ENCODE measurements around the gene ROR1. TPM values are rescaled to one million over a fixed set of nuclear protein-coding genes. Genes with fewer than 3 reads are reported as not detected.

The ROR1 gene
- polyA plus RNA-seq, 1 of the 3 experiments (the other 2 are of a cell fraction), result 4.0 TPM

DNA sequence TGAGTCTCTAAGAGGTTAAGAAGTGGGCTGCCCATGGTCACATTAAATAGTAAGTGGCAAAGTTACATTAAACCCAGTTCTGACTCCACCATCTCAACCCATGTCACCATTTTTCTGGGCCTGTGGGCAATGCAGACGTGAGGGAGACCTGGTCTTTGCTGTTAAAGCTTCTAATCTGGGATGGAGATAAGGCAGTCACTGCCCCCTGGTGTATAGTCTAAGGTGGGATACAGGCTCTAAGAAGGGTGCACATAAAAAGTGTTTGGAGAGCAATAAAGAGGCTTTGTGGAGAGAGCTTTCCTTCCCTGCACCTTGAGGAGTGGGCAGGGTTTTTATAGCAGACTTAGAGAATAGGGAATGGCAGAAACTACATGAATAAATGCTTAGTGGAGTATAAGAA is 141.3 kb downstream of the ROR1 start:
- Histone ChIP-seq H3K36me3 (replicated peaks in 1 of 2; ENCODE audit: control insufficient read depth in 1 of 2, insufficient read depth in 2 of 2, low read length in 1 of 2) (no peaks in the 10 kb centered on the region), H2AFZ (ENCODE audit: low read depth) (no peak overlapping the region), H3K27me3 (ENCODE audit: insufficient read depth) (no peaks in the 10 kb centered on the region), H3K79me2 (ENCODE audit: insufficient read depth) (no peaks in the 10 kb centered on the region), H3K9ac (no peak overlapping the region), H4K20me1 (ENCODE audit: insufficient read depth) (no peaks in the 10 kb centered on the region), H3K9me2 (no peaks in the 10 kb centered on the region), H3F3A (replicated peaks; ENCODE audit: insufficient read depth) (peaks cover 10% of the 10 kb centered on the region), H3K4me2 (no peak overlapping the region), H3K9me3 (no peaks in the 10 kb centered on the region), H3K4me1 (ENCODE audit: control insufficient read depth in 1 of 2, insufficient read depth in 2 of 2, low read depth in 1 of 2, low read length in 1 of 2) (peaks cover 0 to 27% of the 10 kb centered on the region in 2 experiments; a peak in 3 of 4 replicates), H3K27ac (ENCODE audit: low read depth in 2 of 2, low read length in 1 of 2) (no peak overlapping the region), H3K4me3 (ENCODE audit: low read depth in 2 of 2, low read length in 1 of 2) (no peak overlapping the region)
- TF ChIP-seq, protein P1, sequence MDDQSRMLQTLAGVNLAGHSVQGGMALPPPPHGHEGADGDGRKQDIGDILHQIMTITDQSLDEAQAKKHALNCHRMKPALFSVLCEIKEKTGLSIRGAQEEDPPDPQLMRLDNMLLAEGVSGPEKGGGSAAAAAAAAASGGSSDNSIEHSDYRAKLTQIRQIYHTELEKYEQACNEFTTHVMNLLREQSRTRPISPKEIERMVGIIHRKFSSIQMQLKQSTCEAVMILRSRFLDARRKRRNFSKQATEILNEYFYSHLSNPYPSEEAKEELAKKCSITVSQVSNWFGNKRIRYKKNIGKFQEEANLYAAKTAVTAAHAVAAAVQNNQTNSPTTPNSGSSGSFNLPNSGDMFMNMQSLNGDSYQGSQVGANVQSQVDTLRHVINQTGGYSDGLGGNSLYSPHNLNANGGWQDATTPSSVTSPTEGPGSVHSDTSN (IDR thresholded peaks at IDR 0.05), result no peak
- TF ChIP-seq EZH2phosphoT487 (IDR thresholded peaks at IDR 0.05; ENCODE audit: borderline replicate concordance, low read depth) (no peak), GABPA (IDR thresholded peaks at IDR 0.05; ENCODE audit: low read depth) (no peak), GATA2 (CRISPR knock-in tag; IDR thresholded peaks at IDR 0.05) (no peak), FOXM1 (IDR thresholded peaks at IDR 0.05; ENCODE audit: low read depth) (no peak), SMC3 (IDR thresholded peaks at IDR 0.05; ENCODE audit: low read depth, low read length) (peak; percentile 59), RAD21 (IDR thresholded peaks at IDR 0.05; ENCODE audit: low read length) (peak; percentile 67), MXI1 (IDR thresholded peaks at IDR 0.05; ENCODE audit: low read depth, low read length) (no peak), SIN3A (IDR thresholded peaks at IDR 0.05; ENCODE audit: borderline replicate concordance, low read depth, low read length) (no peak), TAF1 (IDR thresholded peaks at IDR 0.05; ENCODE audit: borderline replicate concordance, low read depth, low read length) (no peak)
- TF ChIP-seq, protein P2, sequence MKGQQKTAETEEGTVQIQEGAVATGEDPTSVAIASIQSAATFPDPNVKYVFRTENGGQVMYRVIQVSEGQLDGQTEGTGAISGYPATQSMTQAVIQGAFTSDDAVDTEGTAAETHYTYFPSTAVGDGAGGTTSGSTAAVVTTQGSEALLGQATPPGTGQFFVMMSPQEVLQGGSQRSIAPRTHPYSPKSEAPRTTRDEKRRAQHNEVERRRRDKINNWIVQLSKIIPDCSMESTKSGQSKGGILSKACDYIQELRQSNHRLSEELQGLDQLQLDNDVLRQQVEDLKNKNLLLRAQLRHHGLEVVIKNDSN (IDR thresholded peaks at IDR 0.05; ENCODE audit: borderline replicate concordance, low read depth), result no peak
- TF ChIP-seq, protein P3, sequence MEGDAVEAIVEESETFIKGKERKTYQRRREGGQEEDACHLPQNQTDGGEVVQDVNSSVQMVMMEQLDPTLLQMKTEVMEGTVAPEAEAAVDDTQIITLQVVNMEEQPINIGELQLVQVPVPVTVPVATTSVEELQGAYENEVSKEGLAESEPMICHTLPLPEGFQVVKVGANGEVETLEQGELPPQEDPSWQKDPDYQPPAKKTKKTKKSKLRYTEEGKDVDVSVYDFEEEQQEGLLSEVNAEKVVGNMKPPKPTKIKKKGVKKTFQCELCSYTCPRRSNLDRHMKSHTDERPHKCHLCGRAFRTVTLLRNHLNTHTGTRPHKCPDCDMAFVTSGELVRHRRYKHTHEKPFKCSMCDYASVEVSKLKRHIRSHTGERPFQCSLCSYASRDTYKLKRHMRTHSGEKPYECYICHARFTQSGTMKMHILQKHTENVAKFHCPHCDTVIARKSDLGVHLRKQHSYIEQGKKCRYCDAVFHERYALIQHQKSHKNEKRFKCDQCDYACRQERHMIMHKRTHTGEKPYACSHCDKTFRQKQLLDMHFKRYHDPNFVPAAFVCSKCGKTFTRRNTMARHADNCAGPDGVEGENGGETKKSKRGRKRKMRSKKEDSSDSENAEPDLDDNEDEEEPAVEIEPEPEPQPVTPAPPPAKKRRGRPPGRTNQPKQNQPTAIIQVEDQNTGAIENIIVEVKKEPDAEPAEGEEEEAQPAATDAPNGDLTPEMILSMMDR (IDR thresholded peaks at IDR 0.05), result peak; percentile 46
- 100% methylated on average over 1 of the region's 1 CpG for WGBS (ENCODE audit: low lambda C conversion rate)
- ChIA-PET CTCF (interaction anchor here (0.9 to 3.2 kb wide), 15 partner anchors 11 to 331 kb away, joined by 3 to 22 read pairs (median 4); partner anchors contain the start of gene ROR1), POLR2A (interaction anchor here (0.9 to 1.0 kb wide), 2 partner anchors 23 to 160 kb away, joined by 3 read pairs; no protein-coding TSS in a partner anchor)
- DNase-seq, result peak; percentile 32
